ENCODE measurements around the gene ROPN1L. TPM values are rescaled to one million over a fixed set of nuclear protein-coding genes. Genes with fewer than 3 reads are reported as not detected.
A peak's percentile ranks its signal among the peaks of the same experiment; 100 is the strongest.

ROPN1L gene
- total and polyA plus RNA-seq, 2 of the 13 experiments (the other 11 are each of a cell fraction or from before 2014, with no cell fraction given): not detected

DNA sequence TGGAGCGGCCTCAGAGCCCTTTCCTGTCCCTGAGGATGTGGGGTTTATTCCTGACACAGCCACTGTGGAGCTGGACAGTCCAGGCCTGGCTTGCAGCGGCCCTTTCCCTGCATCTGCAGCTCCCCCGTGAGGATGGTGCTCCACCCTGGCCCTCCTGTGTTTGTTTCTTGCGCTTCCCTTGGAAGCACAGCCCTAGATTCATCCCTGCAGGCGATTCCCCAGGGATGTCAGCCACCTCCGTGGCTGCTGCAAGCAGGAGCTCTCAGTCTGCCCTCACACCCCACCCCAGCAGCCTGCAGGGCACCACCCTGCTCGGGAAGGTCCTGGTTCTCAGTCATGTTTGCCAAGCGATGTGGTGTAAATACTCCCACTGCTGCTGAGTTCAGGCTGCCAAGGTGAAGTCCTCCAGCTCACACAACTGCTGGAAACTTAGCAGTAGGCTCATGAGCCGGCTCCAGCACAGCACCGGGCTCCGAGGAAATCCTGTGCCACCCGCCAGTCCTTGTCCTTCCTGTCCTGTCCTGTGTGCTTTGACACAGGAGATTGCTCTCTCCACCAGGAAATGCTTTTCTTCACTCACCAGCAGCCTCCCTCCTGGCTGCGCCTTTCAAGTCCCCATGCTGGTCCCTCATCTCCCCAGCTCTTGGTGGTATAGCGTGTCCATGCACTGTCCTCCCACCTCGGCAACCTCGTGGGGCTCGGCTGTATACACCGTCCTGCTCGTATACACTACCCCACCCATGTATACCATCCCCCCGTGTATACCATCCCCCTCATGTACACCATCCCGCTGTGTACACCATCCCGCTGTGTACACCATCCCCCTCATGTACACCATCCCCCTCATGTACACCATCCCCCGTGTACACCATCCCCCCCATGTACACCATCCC lies 16.2 kb downstream of the ROPN1L start:
- TF ChIP-seq ZNF253 (CRISPR knock-in tag; IDR thresholded peaks at IDR 0.05; ENCODE audit: borderline replicate concordance) (no peak), CTCF (CRISPR knock-in tag; IDR thresholded peaks at IDR 0.05) (peak; percentile 33; the same call in 1 of the 2 replicates), STAG1 (CRISPR knock-in tag; IDR thresholded peaks at IDR 0.05) (peak; percentile 21; the same call in 1 of the 2 replicates), TCF7L2 (IDR thresholded peaks at IDR 0.05; ENCODE audit: low read depth, low read length) (no peak), CCAR2 (optimal IDR thresholded peaks at IDR 0.05; ENCODE audit: low read depth, low read length) (no peak), ZNF263 (CRISPR knock-in tag; IDR thresholded peaks at IDR 0.05) (peak; percentile 74)
- intact Hi-C loops (cut with micrococcal nuclease; ENCODE audit: unreplicated experiment) (loop anchor here (10.0 kb wide), 1 partner anchor 727 kb away; no protein-coding TSS in a partner anchor), in situ Hi-C loops (cut with HindIII; ENCODE audit: extremely low pct_ligation_motif_present, low pct_unique_long_range_greater_than_20kb) (no loop called here)
- Histone ChIP-seq H3K27me3 (ENCODE audit: control insufficient read depth in 1 of 2, insufficient read depth in 2 of 2, low read length in 2 of 2) (peaks cover 1 to 32% of the 10 kb centered on the region in 2 experiments; a peak in 3 of 5 replicates), H2AFZ (ENCODE audit: low read length) (no peak overlapping the region), H3K79me2 (ENCODE audit: insufficient read depth, low read length) (no peaks in the 10 kb centered on the region), H3K4me3 (replicated peaks in 1 of 3; ENCODE audit: insufficient read depth in 1 of 3, low read depth in 2 of 3, low read length in 3 of 3) (no peak overlapping the region), H3K4me1 (ENCODE audit: insufficient read depth, low read length) (no peaks in the 10 kb centered on the region), H3K4me2 (ENCODE audit: low read depth, low read length) (no peak overlapping the region), H3K27ac (ENCODE audit: extremely low read length, insufficient read depth, low read length) (no peak overlapping the region), H3K9ac (ENCODE audit: insufficient read depth, low read depth, low read length) (no peak overlapping the region), H3K36me3 (replicated peaks in 1 of 2; ENCODE audit: control insufficient read depth in 1 of 2, insufficient read depth in 2 of 2, low read length in 2 of 2) (no peaks in the 10 kb centered on the region), H4K20me1 (ENCODE audit: insufficient read depth, low read length) (no peaks in the 10 kb centered on the region; the same call in 1 of the 2 replicates), H3K9me3 (ENCODE audit: low read length) (no peaks in the 10 kb centered on the region)
- BruUV-seq (replicated peaks): no TSS peak
- ChIA-PET CTCF (ENCODE audit: low intra/inter-chr PET ratio, low total read pairs) (no interaction called here), POLR2A (no interaction called here)
- DNase-seq (ENCODE audit: low spot score) (no peak), ATAC-seq (peak; percentile 64), FAIRE-seq (no peak)
- 44% methylated on average over 23 of the region's 23 CpGs for WGBS (ENCODE audit: low lambda C conversion rate)
